ENCODE data around the gene MOB3A. TPM values are rescaled to one million over a fixed set of nuclear protein-coding genes. Genes with fewer than 3 reads are reported as not detected.

Gene MOB3A
- total and polyA plus RNA-seq, 10 of the 15 experiments (the other 5 are each of a cell fraction or from before 2014, with no cell fraction given), result 7.5 to 229 (median 79.4) TPM

GRCh38 chr19:2116507-2116906, 20.4 kb upstream of the MOB3A start:
- TF ChIP-seq USF2 (IDR thresholded peaks at IDR 0.05; ENCODE audit: borderline replicate concordance, low read depth, low read length) (no peak), TARDBP (IDR thresholded peaks at IDR 0.05; ENCODE audit: borderline replicate concordance) (no peak), CREM (IDR thresholded peaks at IDR 0.05; ENCODE audit: low read depth) (no peak), RB1 (IDR thresholded peaks at IDR 0.05; ENCODE audit: borderline replicate concordance) (no peak), RELB (IDR thresholded peaks at IDR 0.05; ENCODE audit: low read depth) (no peak), SPI1 (IDR thresholded peaks at IDR 0.05; ENCODE audit: borderline replicate concordance, insufficient read depth, low read depth, low read length) (no peak), SUPT20H (IDR thresholded peaks at IDR 0.05; ENCODE audit: borderline replicate concordance, control insufficient read depth, low read depth, low read length) (no peak), MLLT1 (IDR thresholded peaks at IDR 0.05) (no peak), GABPA (IDR thresholded peaks at IDR 0.05; ENCODE audit: low read depth) (no peak), NFYB (IDR thresholded peaks at IDR 0.05; ENCODE audit: insufficient read depth, low read depth, low read length) (no peak), POU2F2 (IDR thresholded peaks at IDR 0.05; ENCODE audit: borderline replicate concordance, low read depth, low read length) (no peak)
- Histone ChIP-seq H3K27me3 (replicated peaks in 1 of 2; ENCODE audit: control insufficient read depth in 2 of 2, insufficient read depth in 2 of 2, low read length in 1 of 2) (no peaks in the 10 kb centered on the region), H3K4me3 (no peak overlapping the region), H4K20me1 (ENCODE audit: control insufficient read depth, insufficient read depth) (no peaks in the 10 kb centered on the region), H3K4me2 (ENCODE audit: control insufficient read depth, insufficient read depth) (no peak overlapping the region), H3K79me2 (ENCODE audit: control insufficient read depth, insufficient read depth, low read length) (no peaks in the 10 kb centered on the region), H3K36me3 (ENCODE audit: control insufficient read depth in 2 of 2, insufficient read depth in 2 of 2, low read length in 1 of 2) (peaks cover 12 to 78% of the 10 kb centered on the region in 2 experiments; a peak in 3 of 4 replicates), H3K4me1 (ENCODE audit: control insufficient read depth, insufficient read depth, low read length) (no peaks in the 10 kb centered on the region), H3K9ac (ENCODE audit: control insufficient read depth, insufficient read depth, low read length) (no peak overlapping the region), H2AFZ (ENCODE audit: control insufficient read depth, low read depth, low read length) (no peak overlapping the region), H3K9me3 (replicated peaks; ENCODE audit: control insufficient read depth, insufficient read depth, low read length) (no peaks in the 10 kb centered on the region), H3K27ac (ENCODE audit: control insufficient read depth, insufficient read depth) (no peak overlapping the region)
- no TSS peak for BruUV-seq (replicated peaks)
- no peak for FAIRE-seq
- in situ Hi-C loops (cut with MboI), result no loop called here
- ATAC-seq, result no peak
- CTCF ChIA-PET, result no interaction called here
- SMC1A ChIA-PET (ENCODE audit: uncharacterized antibody, unreplicated experiment), result no interaction called here
- POLR2A ChIA-PET, result interaction anchor here (0.6 kb wide), 1 partner anchor 133 kb away, joined by 6 read pairs; no protein-coding TSS in a partner anchor
- WGBS (ENCODE audit: insufficient coverage, insufficient replicate concordance, low lambda C conversion rate, missing lambda C conversion rate), result 95% methylated on average over 25 of the region's 25 CpGs
- RAD21 ChIA-PET (ENCODE audit: unreplicated experiment), result no interaction called here
- no peak for DNase-seq (ENCODE audit: low read depth, low spot score)
- intact Hi-C loops (cut with micrococcal nuclease; ENCODE audit: unreplicated experiment), result no loop called here

All from GM12878 (cell line).